ENCODE measurements around the gene FGGY.

DNA sequence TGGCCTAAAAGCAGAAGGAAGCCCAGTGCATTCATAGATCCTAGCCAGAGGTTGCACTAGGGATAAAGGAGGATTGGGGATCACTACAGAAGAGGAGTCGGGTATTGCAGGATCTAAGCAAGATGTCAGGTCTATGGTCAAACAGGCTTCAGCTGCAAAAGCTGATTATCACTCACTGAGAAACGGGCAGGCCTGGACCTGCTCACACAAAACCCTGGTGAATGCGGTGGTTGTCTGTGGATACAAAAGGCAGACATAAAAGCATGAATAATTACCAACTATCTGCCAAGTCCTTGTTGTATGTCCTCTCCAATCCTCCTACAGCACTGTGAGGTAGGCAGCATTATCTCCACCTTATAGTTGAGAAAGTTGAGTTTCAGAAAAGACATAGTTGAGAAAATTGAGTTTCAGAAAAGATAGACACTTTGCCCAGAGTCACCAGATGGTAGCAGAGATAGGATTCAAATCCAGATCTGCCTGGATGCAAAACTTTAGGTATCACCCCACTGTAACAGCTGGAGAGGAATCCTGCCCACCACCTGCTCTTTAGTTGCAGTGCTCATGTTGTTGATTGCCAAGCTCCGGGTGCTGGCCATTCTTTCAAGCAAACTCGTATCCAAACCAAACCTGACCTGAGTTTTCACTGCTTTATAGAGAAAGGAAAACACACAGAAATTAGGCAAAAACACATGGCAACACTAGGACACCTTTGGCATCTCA is 468.3 kb downstream of the FGGY start:
- TF ChIP-seq, protein P1, sequence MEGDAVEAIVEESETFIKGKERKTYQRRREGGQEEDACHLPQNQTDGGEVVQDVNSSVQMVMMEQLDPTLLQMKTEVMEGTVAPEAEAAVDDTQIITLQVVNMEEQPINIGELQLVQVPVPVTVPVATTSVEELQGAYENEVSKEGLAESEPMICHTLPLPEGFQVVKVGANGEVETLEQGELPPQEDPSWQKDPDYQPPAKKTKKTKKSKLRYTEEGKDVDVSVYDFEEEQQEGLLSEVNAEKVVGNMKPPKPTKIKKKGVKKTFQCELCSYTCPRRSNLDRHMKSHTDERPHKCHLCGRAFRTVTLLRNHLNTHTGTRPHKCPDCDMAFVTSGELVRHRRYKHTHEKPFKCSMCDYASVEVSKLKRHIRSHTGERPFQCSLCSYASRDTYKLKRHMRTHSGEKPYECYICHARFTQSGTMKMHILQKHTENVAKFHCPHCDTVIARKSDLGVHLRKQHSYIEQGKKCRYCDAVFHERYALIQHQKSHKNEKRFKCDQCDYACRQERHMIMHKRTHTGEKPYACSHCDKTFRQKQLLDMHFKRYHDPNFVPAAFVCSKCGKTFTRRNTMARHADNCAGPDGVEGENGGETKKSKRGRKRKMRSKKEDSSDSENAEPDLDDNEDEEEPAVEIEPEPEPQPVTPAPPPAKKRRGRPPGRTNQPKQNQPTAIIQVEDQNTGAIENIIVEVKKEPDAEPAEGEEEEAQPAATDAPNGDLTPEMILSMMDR (IDR thresholded peaks at IDR 0.05; ENCODE audit: borderline replicate concordance, extremely low read depth, low read length, poor library complexity, severe bottlenecking), result no peak
- TF ChIP-seq EZH2 (IDR thresholded peaks at IDR 0.05; ENCODE audit: borderline replicate concordance, low read depth, low read length, severe bottlenecking), result no peak

Data from DND-41 (cell line).